ENCODE data around the gene TFDP1. TPM values are rescaled to one million over a fixed set of nuclear protein-coding genes. Genes with fewer than 3 reads are reported as not detected.
"Not testable (repeated sequence)": the region's sequence is repeated elsewhere in the genome, so short reads cannot be mapped to it uniquely, and the experiment has no call there.

Gene TFDP1
- total and polyA plus RNA-seq, 4 donors = 17.4 to 36.6 (median 33.1) TPM

DNA sequence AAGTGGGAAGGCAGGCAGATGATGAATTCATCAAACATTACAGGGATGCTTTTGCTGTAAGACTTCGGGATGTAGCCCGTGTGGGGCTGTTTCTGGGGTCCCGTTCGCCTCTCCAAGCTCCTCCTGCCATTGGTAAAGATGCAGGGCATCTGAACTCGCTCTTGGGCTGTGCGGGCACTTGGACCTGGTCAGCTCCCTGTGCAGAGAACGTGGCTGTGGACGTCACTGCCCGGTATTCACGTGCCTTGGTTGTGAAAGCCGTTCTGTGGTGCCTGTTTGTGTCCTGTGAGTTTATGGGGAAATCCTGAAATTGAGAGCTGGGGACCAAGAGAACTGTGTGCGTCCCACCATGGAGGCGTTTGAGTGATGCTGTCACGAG is 5.4 kb downstream of the TFDP1 start:
- Histone ChIP-seq H3K36me3 (ENCODE audit: control insufficient read depth in 1 of 2, insufficient read depth in 2 of 2, low read length in 1 of 2) (no peaks in the 10 kb centered on the region), H3K4me1 (ENCODE audit: control insufficient read depth in 1 of 2, insufficient read depth in 2 of 2, low read length in 2 of 2) (no peaks in the 10 kb centered on the region), H3K9me3 (ENCODE audit: control insufficient read depth, low read length) (no peaks in the 10 kb centered on the region), H3K4me3 (ENCODE audit: low read length in 2 of 2) (no peak overlapping the region), H3K27ac (ENCODE audit: low read depth in 1 of 2, low read length in 2 of 2) (no peak overlapping the region), H3K27me3 (ENCODE audit: control insufficient read depth in 1 of 2, insufficient read depth in 2 of 2, low read length in 1 of 2) (no peaks in the 10 kb centered on the region)
- intact Hi-C loops (cut with DNase I) = no loop called here
- WGBS, 2 donors = 85 to 87% methylated on average over 14 of the region's 14 CpGs
- ATAC-seq (ENCODE audit: low FRiP score) = no peak
- DNase-seq = peak in 1 of 2 donors; percentile 55

DNA sequence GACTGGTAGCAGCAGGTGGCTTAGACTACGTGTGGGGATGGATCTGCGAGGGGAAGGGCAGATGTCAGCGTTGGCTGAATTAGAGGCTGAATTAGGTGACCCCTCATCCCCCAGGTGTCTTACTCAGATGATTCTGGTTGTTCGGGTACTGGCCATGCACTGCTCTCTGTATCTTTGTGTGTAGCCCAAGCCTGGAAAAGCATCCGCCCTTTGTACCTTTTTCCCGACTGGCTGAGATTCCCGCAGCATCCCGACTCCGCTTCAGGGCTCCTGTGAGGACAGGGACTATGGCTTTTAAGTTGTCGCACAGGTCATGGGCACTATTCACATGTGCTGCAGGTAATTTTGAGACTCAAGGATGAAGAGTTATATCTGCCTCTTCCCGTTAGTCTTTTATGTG is 7.2 kb downstream of the TFDP1 start:
- Histone ChIP-seq H3K4me1 (ENCODE audit: control insufficient read depth in 1 of 2, insufficient read depth in 2 of 2, low read length in 2 of 2) (no peaks in the 10 kb centered on the region), H3K4me3 (ENCODE audit: low read length in 2 of 2) (no peak overlapping the region), H3K27ac (ENCODE audit: low read depth in 1 of 2, low read length in 2 of 2) (no peak overlapping the region), H3K27me3 (ENCODE audit: control insufficient read depth in 1 of 2, insufficient read depth in 2 of 2, low read length in 1 of 2) (no peaks in the 10 kb centered on the region), H3K9me3 (ENCODE audit: control insufficient read depth, low read length) (no peaks in the 10 kb centered on the region), H3K36me3 (ENCODE audit: control insufficient read depth in 1 of 2, insufficient read depth in 2 of 2, low read length in 1 of 2) (no peaks in the 10 kb centered on the region)
- no peak for ATAC-seq (ENCODE audit: low FRiP score)
- DNase-seq = peak in 1 of 2 donors; percentile 51
- 94% methylated on average over 11 of the region's 11 CpGs for WGBS, 2 donors
- intact Hi-C loops (cut with DNase I) = no loop called here

DNA sequence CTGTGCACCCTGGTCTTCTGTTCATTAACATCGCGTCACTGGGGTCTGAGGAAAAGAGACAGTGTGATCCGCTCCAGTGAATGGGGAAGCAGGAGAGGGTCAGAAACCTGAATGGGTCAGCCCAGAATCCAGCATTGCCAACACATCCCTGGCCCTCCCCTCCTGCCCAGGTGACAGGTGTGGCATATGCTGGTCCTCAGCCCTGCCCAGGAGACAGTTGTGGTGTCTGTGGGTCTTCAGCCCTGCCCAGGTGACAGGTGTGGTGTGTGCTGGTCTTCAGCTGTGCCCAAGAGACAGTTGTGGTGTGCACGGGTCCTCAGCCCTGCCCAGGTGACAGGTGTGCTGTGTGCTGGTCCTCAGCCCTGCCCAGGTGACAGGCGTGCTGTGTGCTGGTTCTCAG is 8.0 kb downstream of the TFDP1 start:
- WGBS, 2 donors = 95 to 97% methylated on average over 5 of the region's 5 CpGs

DNA sequence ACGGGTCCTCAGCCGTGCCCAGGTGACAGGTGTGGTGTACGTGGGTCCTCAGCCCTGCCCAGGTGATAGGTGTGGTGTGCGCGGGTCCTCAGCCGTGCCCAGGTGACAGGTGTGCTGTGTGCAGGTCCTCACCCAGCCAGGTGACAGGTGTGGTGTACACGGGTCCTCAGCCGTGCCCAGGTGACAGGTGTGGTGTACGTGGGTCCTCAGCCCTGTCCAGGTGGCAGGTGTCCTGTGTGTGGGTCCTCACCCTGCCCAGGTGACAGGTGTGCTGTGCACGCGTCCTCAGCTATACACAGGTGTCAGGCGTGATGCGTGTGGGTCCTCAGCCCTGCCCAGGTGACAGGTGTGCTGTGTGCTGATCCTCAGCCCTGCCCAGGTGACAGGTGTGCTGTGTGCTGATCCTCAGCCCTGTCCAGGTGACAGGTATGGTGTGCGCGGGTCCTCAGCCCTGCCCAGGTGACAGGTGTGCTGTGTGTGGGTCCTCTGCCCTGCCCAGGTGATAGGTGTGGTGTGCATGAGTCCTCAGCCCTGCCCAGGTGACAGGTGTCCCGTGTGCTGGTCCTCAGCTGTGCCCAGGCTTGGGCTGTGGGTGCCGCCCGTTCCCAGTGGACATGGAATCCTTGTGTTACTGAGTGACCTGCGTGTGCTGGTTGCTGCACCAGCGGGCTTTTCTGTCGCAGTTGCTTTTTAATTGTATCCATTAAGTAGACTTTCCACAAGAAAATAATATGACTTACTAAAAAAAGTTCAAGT is 9.7 kb downstream of the TFDP1 start:
- H3K27ac ChIP-seq (ENCODE audit: low read depth in 1 of 2, low read length in 2 of 2); H3K36me3 ChIP-seq (ENCODE audit: control insufficient read depth in 1 of 2, insufficient read depth in 2 of 2, low read length in 1 of 2); H3K4me1 ChIP-seq (ENCODE audit: control insufficient read depth in 1 of 2, insufficient read depth in 2 of 2, low read length in 2 of 2); H3K27me3 ChIP-seq (ENCODE audit: control insufficient read depth in 1 of 2, insufficient read depth in 2 of 2, low read length in 1 of 2); H3K9me3 ChIP-seq (ENCODE audit: control insufficient read depth, low read length); ATAC-seq (ENCODE audit: low FRiP score); intact Hi-C loops (cut with DNase I); H3K4me3 ChIP-seq (ENCODE audit: low read length in 2 of 2): not testable (repeated sequence)
- 90 to 97% methylated on average over 21 of the region's 21 CpGs for WGBS, 2 donors
- DNase-seq = peak in 1 of 2 donors; percentile 46

More for the DNA sequence above, 8.0 kb downstream of the TFDP1 start:
- ATAC-seq (ENCODE audit: low FRiP score) = no peak
- no peak for DNase-seq
- Histone ChIP-seq H3K4me3 (ENCODE audit: low read length in 2 of 2) (no peak overlapping the region), H3K4me1 (ENCODE audit: control insufficient read depth in 1 of 2, insufficient read depth in 2 of 2, low read length in 2 of 2) (no peaks in the 10 kb centered on the region), H3K27ac (ENCODE audit: low read depth in 1 of 2, low read length in 2 of 2) (no peak overlapping the region), H3K9me3 (ENCODE audit: control insufficient read depth, low read length) (no peaks in the 10 kb centered on the region), H3K36me3 (ENCODE audit: control insufficient read depth in 1 of 2, insufficient read depth in 2 of 2, low read length in 1 of 2) (no peaks in the 10 kb centered on the region), H3K27me3 (ENCODE audit: control insufficient read depth in 1 of 2, insufficient read depth in 2 of 2, low read length in 1 of 2) (no peaks in the 10 kb centered on the region)
- intact Hi-C loops (cut with DNase I) = no loop called here

DNA sequence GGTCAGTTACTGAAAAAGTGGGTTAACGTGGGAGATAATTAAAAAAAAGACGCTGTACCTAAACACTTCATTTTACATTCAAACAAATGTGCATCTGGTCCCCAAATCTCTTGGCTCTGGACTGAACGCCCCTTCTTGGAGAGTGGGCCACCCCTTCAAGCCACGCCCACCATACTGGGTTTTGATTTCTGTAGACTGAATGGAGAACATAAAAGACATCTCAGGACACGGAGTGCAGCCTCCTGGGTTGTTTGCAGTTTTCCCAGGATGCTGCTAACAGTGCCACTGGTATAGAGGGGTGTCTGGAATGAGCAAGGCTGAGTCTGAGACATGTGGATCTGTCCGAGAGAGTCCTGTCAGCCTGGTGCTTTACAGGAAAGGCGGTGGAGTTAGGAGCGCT is 10.6 kb downstream of the TFDP1 start:
- 95% methylated on average over 8 of the region's 8 CpGs for WGBS, 2 donors
- Histone ChIP-seq H3K9me3 (ENCODE audit: control insufficient read depth, low read length) (no peaks in the 10 kb centered on the region), H3K27ac (ENCODE audit: low read depth in 1 of 2, low read length in 2 of 2) (no peak overlapping the region), H3K27me3 (ENCODE audit: control insufficient read depth in 1 of 2, insufficient read depth in 2 of 2, low read length in 1 of 2) (no peaks in the 10 kb centered on the region), H3K4me3 (ENCODE audit: low read length in 2 of 2) (no peak overlapping the region), H3K4me1 (ENCODE audit: control insufficient read depth in 1 of 2, insufficient read depth in 2 of 2, low read length in 2 of 2) (no peaks in the 10 kb centered on the region), H3K36me3 (ENCODE audit: control insufficient read depth in 1 of 2, insufficient read depth in 2 of 2, low read length in 1 of 2) (no peaks in the 10 kb centered on the region)
- intact Hi-C loops (cut with DNase I) = no loop called here
- DNase-seq = no peak
- ATAC-seq (ENCODE audit: low FRiP score) = no peak

DNA sequence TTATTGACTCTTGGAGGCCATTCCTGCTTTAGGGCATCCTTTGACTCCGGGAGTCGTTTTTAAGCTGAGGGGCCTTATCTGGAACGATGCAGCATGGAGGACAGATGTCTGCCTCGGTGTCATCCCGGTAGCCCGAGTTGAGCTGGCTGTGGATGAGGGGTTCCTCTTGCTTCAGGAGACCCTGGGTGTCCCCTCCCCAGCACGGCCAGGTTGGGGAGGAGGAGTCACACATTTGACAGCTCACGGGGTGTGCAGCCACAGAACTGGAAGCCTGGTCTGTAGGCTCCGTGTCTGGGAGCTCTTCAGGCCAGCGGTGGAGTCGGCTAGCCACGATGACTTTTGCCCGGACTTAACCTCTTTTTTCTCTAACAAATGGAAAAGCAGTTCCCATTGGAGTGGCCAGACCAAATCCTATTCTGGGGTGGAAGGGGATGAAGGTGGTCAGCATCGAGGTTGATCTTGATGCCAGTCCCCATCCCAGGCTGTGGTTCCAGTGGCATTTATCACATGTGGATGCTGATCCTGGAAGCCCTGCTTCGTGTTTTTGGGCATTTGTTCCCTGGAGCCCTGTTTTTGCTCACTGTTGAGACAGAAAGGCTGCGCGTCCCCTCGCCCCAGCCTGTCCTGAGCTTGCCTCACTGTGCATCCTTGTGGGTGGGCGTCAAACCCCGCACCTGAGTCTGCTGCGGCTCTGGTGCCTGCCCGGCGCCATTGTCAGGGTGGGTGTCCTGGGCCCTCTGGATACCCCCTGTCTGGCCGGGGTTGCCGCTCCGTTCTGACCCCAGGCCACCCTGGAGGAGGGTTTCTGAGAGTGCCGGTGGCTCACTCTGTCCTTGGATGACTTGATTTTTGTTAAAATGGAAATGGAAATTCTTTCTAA is 12.0 kb downstream of the TFDP1 start:
- Histone ChIP-seq H3K4me3 (ENCODE audit: low read length in 2 of 2) (no peak overlapping the region), H3K4me1 (ENCODE audit: control insufficient read depth in 1 of 2, insufficient read depth in 2 of 2, low read length in 2 of 2) (no peaks in the 10 kb centered on the region), H3K27ac (ENCODE audit: low read depth in 1 of 2, low read length in 2 of 2) (no peak overlapping the region), H3K9me3 (ENCODE audit: control insufficient read depth, low read length) (no peaks in the 10 kb centered on the region), H3K36me3 (ENCODE audit: control insufficient read depth in 1 of 2, insufficient read depth in 2 of 2, low read length in 1 of 2) (no peaks in the 10 kb centered on the region), H3K27me3 (ENCODE audit: control insufficient read depth in 1 of 2, insufficient read depth in 2 of 2, low read length in 1 of 2) (no peaks in the 10 kb centered on the region)
- 93% methylated on average over 27 of the region's 27 CpGs for WGBS, 2 donors
- DNase-seq = peak in 1 of 2 donors; percentile 66
- ATAC-seq (ENCODE audit: low FRiP score) = no peak
- intact Hi-C loops (cut with DNase I) = no loop called here

DNA sequence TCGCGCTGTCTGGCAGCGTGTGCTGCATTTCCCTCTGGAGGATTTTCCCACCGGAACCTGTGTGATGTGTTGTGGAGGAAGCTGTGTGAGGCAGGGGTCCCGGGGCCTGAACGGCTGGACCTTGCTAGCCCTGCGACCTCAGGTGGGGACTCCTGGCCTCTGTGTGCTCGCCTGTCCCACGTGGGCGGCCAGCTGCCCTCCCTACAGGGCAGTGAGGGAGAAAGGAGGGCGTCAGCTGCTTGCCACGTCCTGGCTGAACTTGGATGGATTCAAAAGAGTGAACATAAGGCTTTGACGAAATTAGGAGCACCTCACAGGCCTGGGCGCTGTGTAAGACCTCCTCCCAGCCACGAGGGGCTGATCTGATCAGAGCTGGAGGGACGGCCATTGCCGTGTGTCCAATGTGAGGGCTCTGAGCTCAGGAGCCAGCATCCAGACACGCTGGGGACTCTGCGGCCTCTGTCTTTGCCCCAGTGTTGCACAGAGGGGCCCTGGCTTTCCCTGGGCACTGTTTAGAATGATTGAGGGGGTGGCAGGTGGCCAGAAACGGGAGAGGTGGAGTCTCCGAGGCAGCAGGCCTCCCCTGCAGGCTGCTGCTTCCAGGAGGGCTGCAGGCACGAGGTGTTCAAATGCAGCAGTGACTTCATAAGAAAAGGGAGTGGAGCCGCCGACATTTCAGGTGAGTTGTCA is 13.0 kb downstream of the TFDP1 start:
- intact Hi-C loops (cut with DNase I) = no loop called here
- no peaks in the 10 kb centered on the region for H3K36me3 ChIP-seq (ENCODE audit: control insufficient read depth in 1 of 2, insufficient read depth in 2 of 2, low read length in 1 of 2)
- no peaks in the 10 kb centered on the region for H3K27me3 ChIP-seq (ENCODE audit: control insufficient read depth in 1 of 2, insufficient read depth in 2 of 2, low read length in 1 of 2)
- no peak for ATAC-seq (ENCODE audit: low FRiP score)
- peak; percentile 25 to 69 for DNase-seq
- no peaks in the 10 kb centered on the region for H3K4me1 ChIP-seq (ENCODE audit: control insufficient read depth in 1 of 2, insufficient read depth in 2 of 2, low read length in 2 of 2)
- H3K4me3 ChIP-seq (ENCODE audit: low read length in 2 of 2) = no peak overlapping the region
- no peaks in the 10 kb centered on the region for H3K9me3 ChIP-seq (ENCODE audit: control insufficient read depth, low read length)
- no peak overlapping the region for H3K27ac ChIP-seq (ENCODE audit: low read depth in 1 of 2, low read length in 2 of 2)
- 83 to 89% methylated on average over 24 of the region's 24 CpGs for WGBS, 2 donors

DNA sequence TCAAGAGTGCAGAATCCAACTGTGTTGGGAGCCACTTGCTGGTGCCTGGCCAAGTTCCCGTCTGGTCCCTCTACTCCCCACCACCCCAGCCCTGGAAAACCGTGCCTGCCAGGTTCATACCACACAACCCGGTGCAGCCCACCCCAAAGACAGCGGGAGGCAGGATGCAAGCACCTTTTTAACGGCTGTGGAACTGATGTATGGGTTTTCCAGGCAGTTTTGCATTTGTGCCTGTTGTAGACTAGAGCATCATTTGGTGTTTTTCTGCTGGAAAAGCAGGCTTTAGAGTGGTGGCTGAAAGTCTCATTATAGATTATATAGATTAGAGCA is 13.5 kb downstream of the TFDP1 start:
- Histone ChIP-seq H3K36me3 (ENCODE audit: control insufficient read depth in 1 of 2, insufficient read depth in 2 of 2, low read length in 1 of 2) (no peaks in the 10 kb centered on the region), H3K9me3 (ENCODE audit: control insufficient read depth, low read length) (no peaks in the 10 kb centered on the region), H3K4me3 (ENCODE audit: low read length in 2 of 2) (no peak overlapping the region), H3K4me1 (ENCODE audit: control insufficient read depth in 1 of 2, insufficient read depth in 2 of 2, low read length in 2 of 2) (no peaks in the 10 kb centered on the region), H3K27ac (ENCODE audit: low read depth in 1 of 2, low read length in 2 of 2) (no peak overlapping the region), H3K27me3 (ENCODE audit: control insufficient read depth in 1 of 2, insufficient read depth in 2 of 2, low read length in 1 of 2) (no peaks in the 10 kb centered on the region)
- ATAC-seq (ENCODE audit: low FRiP score) = no peak
- intact Hi-C loops (cut with DNase I) = no loop called here
- WGBS, 2 donors = 77% methylated on average over 5 of the region's 5 CpGs
- DNase-seq = peak in 1 of 2 donors; percentile 11
